ENCODE results near the gene TAX1BP1.
"Not testable (repeated sequence)": the region's sequence is repeated elsewhere in the genome, so short reads cannot be mapped to it uniquely, and the experiment has no call there.

Gene TAX1BP1

DNA sequence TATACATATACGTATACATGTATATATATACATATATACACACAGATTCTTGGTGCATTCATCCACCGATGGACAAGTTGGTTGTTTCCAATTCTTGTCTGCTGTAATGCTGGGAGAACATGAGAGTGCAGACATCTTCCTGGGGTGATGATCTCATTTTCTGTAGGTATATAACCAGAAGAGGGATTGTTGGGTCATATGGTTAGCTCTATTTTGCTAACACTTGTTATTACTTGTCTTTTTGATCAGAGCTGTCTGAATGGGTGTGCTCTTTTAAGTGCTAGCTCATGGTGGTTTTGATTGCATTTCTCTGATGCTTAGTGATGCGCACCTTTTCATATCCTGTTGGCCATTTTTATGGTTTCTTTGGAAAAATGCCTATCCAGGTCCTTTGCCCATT, 106.4 kb downstream of the TAX1BP1 start:
- no peak for DNase-seq

DNA sequence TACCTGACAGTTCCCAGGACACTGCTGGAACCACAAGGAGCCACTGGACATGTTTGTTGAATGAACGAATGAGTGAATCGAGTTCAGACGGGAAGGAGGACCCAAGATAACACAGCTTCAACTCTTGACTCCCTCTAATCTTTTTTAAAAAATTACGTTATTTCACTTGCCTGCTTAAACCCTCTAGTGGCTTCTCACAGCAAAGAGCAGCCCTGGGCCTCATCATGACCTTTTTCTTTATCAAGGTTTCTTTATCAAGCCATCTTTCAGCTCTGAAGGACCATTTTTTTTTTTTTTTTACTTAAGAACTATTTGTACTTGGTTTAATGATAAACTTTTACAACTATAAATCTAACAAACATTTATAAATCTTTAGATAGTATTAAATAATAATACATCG, 110.6 kb downstream of the TAX1BP1 start:
- DNase-seq = no peak

DNA sequence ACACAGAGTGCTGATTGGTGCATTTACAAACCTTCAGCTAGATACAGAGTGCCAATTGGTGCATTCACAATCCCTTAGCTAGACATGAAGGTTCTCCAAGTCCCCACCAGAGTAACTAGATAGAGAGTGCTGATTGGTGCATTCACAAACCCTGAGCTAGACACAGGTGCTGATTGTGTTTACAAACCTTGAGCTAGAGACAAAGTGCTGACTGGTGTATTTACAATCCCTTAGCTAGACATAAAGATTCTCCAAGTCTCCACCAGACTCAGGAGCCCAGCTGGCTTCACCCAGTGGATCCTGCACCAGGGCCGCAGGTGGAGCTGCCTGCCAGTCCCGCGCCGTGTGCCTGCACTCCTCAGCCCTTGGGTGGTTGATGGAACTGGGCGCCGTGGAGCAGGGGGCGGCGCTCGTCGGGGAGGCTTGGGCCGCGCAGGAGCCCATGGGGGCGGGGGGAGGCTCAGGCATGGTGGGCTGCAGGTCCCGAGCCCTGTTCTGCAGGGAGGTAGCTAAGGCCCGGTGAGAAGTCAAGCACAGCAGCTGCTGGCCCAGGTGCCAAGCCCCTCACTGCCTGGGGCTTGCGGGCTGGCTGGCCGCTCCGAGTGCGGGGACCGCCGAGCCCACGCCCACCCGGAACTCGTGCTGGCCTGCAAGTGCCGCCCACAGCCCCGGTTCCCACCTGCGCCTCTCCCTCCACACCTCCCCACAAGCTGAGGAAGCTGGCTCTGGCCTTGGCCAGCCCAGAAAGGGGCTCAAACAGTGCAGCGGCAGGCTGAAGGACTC, 116.9 kb downstream of the TAX1BP1 start:
- DNase-seq = not testable (repeated sequence)

DNA sequence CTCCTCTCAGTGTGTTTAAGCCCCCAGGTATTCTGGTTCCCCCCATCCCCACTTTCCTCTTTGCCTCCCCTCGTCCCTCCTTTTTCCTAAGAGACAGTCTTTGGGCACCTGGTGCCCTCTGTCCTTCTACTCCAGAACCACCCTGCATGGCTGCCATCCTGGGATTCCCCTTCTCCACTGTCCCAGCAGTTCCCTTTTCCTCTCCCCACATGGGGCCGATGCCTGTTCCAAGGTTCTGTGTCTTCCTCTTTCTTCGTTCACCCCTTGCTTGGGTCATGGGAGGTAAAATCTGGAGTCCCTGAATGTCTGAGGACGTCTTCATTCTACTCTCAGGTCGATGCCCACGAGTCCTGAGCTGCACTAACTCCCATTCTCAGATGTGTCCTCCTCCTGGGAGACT, 120.8 kb downstream of the TAX1BP1 start:
- no peak for DNase-seq

DNA sequence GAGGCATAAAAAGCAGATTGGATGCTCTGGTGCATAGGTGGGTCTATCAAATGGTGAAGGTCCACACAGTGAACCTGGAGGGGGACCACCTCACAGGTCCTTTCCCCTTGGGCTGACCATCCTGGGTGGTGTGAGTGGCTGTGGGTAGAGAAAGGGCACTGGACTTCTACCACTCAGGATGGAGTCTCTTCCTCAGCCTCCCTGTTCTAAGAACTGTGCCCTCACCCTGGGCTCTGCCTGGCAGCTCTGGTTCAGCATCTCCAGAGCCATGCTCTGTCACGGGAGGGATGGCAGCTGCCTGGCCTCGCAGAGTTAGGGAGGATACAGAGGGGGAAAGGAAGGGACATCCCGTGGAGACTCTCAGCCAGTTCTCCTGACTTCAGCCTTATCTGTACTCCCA, 121.8 kb downstream of the TAX1BP1 start:
- no peak for DNase-seq

DNA sequence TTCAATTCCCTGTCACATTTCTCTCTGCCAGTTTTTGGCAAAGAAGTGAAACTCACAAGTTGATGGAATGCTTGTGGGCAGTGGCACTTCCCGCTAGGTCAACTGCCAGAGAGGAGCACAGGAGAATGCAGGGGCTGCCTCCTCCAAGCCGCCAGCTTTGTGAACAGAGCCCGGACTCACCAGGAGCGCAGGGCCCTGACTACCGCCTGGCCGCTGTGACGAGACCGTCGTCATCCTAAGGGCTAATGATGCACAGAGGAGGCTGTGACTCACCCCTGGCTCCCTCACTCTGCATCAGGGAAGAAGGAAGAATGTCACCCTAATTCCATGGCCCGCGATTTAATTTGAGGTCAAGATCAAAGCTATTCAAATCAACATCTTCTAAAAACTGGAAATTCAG, 123.9 kb downstream of the TAX1BP1 start:
- no peak for DNase-seq

DNA sequence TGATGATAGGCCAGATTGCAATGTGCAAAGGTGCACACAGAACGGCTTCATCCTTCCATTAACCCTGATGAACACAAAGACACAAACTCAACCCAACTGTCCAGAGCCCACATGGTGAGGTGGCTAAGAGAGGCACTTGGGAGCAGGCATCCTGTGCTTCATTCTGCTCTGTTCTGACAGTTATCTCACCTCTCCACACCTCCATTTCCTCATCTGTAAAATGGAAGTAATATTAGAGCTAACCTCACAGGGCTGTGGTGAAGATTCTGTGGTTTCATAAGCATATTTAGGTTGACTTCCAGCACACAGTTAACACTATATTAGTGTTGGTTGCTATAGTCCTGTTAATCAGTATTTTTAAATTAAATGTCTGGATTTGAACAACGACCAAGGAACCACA, 126.3 kb downstream of the TAX1BP1 start:
- no peak for DNase-seq

DNA sequence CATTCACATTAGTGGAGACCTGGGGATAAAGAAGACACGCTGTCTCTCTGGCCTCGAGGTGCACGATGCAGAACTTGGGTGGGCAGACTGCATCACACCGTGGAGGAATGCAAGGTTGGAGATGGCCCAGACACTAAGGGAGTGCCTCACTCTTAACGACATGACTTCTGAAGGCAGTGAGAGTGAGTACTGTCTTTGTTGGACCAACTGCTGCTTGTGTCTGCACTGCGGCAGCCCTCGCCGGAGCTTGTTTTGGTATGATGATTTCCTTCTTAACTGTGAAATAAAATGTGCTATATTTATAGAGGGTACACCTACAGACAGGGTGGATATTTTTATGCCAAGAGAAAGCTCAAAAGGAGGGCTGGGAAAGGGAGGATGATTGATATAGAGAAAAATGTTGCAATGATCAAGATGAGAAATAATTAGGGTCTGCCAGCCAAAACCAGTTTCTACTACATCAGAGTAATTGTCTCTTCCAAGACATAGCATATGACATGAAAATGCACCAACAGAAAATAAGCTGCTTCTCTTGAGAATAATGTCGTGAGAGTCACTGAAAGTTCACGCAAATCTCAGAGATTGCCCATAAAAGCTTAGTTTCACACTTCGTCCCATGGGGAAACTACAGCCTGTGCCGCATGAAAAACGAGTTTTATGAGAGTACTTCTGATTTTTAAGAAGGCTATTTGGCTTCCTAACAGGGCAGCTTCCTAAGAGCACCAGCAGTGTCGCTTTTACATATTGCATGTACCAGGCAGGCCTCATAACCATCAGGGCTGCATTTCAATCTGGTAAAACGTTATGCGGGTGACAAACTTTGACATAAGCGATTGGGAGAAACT, 127.1 kb downstream of the TAX1BP1 start:
- DNase-seq = no peak

DNA sequence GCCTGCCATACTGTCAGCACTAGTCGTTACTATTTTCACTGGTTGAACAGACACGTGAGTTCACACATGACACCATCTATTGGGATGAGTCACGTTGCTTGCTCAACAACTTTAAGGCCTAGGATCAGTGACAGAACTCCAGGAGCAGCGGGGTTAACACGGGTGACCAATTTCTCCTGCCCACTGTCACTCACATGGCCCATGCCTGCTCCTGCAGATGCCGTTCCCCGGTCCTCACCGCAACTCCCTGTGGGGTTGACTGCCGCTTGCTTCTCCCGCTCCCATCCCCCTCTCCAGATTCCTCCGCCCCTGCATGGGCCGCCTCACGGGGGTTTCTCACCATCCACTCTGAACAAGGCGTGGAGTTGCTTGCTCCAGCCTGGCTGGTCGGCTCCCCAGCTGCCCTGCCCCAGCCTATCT, 128.2 kb downstream of the TAX1BP1 start:
- no peak for DNase-seq

DNA sequence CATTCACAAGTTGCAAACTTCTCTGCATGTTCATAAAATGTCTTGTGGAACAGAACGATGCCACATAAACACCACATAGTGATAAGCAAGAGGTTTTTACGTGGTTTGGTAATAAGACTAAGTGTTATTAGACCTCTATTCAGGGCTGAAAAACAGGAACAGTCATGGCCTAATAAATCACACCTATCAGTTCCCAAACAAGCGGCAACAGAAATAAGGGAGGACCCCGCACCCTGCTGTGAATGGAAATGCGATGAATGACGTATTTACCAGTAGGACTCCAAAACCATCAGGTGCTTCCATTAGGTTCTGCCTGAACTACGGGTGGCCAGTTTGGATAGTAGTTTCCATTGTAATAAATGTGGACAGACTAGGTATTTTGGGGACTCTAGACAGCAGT, 129.1 kb downstream of the TAX1BP1 start:
- no peak for DNase-seq

DNA sequence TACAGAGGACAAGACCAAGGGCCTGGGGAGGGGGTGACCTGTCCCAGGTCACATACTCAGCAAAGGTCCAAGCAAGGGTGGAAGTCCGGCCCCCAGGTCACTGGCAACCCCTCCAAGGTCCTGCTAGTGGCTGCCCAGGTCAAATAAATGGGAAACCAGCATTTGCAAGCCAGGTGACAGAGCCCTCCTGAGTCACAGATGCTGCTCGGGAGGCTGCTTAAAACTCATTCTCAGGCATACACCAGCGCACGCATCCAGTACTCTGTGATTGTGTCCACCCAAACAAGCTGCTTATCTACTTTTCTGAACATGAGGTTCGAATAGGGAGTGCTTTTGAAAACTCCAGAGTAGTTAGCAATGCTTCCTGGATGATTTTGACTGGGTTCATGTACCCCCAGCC, 130.6 kb downstream of the TAX1BP1 start:
- DNase-seq = no peak

DNA sequence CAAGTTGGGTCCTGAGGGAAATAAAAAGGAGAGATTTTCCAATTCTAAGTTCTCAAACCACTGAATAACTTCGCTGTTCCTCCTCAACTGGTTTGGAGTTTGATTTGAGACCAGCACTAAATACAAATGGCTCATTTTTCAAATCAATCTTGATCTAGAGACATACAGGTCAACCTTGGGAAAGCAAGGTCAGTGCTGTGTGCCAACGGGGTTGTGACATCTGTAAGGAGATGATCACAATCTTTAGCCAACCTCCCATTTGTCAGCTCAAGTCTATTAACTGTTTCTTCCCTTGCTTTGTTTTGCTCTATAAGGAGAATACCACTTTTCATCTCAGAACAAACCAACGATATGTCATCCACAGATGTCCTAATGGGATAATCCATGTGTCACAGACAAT, 131.1 kb downstream of the TAX1BP1 start:
- DNase-seq = no peak

DNA sequence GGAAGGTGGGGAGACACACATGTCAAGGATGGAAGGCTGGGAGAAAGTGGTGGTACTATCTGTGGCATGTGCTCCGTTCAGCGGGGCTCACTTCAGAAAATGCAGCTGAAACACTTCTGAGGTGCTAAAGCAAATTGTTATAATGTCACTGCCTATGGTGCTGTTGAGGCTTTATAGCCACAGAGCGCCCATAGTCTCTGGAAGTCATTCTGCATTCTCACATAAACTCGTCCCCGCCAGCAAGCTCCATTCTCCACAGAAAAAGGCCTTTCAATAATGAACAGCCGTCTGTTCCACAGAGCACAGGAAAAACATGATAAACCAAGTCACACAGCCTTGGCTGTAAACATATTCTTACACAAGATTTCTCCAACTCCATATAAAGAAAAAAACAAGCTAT, 131.9 kb downstream of the TAX1BP1 start:
- no peak for DNase-seq

DNA sequence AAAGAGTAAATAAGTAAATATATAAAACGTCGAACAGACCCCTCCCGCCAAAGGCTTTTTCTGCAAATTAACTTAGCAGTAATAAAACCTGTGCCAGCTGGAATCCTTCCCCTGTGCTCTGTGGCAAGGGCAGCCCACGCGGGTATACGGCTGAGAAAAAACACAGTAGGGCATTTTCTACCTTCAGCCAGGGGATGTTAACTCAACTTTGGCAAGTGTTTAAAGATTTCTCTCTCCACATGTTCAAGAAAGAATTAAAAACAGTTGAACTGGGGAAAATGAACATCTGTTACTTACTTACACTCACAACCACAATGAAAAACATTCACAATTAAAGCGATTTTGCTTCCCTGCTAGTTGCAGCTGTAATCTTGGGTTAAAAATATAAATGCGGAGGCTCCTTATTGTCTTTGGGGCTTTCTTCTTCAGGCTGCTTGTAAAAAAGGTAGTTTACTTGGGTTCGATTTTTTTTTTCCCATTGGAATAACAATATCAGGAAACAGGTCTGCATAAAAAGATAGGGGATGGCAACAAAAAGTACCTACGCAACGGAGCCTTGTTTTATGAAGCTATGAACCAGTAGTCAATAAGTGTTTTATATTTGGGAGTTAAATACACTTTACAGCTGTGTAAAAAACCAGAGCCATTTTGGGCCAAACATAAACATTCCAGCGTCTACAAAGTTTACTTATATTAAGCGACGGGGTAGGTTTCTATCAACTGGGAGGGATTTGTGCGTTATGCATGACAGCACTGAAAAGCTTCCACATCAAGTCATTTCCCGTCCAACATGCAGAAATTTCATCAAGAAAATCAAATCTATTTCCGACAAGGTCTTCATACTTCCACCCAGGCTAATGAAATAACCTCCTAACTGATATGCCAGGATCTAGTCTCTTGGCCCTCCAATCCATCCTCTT, 132.7 kb downstream of the TAX1BP1 start:
- DNase-seq = no peak

DNA sequence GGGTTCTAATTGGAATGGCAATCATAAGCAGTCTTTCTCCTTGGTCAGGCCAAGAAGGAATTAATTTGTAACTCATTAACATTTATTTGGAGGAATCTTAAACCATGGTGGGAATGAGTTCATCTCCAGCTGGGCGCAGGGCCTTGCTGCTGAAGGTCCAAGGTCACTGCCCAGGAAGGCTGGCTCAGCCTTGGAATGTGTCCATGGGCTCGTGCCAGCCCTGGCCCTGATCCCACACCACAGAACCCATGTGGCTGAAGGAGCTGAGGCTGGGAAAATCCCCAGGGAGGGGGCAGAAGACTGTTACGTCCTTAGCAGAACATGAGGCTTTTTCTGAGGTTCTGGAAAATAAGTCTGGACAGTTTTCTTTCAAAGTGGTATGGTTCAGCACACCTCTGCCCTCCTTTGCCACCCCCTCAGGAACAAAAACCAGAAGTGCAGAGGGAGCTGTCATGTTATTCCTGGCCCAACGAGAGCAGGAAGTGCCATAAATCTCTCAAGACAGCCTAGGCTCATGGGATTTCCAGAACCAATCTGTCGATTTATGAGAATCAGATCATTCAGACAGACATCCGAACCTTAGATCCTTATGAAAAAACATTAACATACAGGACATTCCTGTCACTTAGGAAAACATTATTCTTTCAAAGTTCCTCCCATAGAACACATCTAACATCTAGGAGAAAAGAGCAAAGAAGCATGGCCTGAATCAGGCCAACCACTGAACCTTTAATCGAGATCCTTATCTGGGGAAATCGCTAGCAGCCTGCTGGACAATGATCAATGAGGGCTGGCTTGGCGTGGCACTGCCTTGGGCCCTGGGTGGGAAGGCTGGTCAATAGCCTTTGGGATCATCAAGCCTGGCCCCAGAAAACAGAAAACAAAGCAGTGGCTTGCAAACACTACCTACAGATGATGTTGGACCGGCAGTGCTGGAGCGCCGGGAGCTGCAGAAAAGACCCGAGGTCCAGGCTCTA, 134.3 kb downstream of the TAX1BP1 start:
- DNase-seq = no peak

DNA sequence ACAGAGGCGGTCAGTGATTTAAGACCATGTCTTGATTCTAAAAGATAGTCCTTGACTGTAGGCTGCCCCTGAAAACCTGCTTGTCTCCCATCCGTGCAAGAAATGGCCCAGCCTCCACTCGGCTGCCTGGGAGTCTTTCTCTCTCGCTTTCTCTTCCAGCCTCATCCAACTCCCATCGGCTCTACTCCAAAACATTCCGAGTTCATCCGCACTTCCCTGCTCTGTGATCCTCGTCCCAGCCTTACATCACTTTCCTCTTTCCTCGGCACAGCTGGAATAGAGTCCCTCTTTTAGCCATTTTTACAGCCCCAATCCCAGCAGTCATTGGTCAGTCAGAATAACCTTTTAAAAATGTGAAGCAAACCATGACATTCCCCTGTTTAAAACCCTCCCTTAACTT, 135.1 kb downstream of the TAX1BP1 start:
- DNase-seq = no peak

DNA sequence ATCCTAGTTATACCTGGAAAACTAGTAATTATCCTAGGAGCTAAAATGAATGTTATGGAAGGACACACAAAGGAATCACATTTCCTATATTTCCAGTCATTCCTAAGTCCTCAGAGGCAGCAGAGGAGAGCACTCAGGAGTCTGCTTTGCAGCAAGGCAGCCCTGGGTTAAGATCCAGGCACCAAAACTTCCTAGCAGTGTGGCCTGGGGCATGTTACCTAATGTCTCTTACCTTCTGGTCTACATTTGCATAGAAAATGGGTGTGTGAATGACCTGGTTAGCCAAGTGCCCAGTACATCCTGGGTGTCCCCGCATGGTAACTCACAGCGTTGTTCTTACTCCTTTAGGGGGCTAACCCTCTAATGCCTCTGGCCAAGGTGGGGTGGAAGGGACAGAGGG, 135.9 kb downstream of the TAX1BP1 start:
- DNase-seq = no peak

DNA sequence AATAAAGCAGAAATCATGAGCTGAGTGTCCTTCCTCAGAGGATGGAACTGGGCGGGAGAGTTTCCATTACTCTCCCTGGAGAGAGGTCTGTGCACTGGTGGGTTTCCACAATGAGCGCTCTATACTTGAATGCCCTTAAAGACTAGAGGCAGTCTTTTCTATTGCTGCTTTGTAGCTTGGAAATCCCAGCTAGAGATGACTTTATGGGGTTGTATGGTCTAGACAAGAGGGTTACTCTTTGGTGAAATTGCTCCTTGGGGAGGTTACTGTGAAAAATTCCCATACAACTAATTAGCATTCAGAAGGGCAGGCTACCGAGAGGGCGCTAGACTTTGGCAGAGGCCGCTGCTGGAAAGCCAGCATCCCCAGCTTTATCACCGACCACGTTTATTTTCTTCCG, 136.8 kb downstream of the TAX1BP1 start:
- DNase-seq = no peak
